Chondrocyte (in vitro differentiated cells): ENCODE results near the gene SIK2. TPM values are rescaled to one million over a fixed set of nuclear protein-coding genes. Genes with fewer than 3 reads are reported as not detected.
A peak's percentile ranks its signal among the peaks of the same experiment; 100 is the strongest.

ENCODE experiments used
- DNase-seq: peaks from one replicate; pipeline ENCODE4 v3.0.0; 2021; ENCODE audit warnings: mixed read lengths, low spot score
- H3K27ac Mint-ChIP-seq: one replicate; pipeline ENCODE4 v1.8.0; 2021; ENCODE audit warnings: mild to moderate bottlenecking, moderate library complexity, mixed read lengths; ENCODE audit not compliant: unreplicated experiment
- H3K27me3 Mint-ChIP-seq: 2 replicates; pipeline ENCODE4 v1.8.0; 2021; ENCODE audit warnings: low read depth, mixed read lengths
- H3K36me3 Mint-ChIP-seq: 2 replicates; pipeline ENCODE4 v1.8.0; 2021; ENCODE audit warnings: low read depth, mixed read lengths
- H3K4me1 Mint-ChIP-seq: 2 replicates; pipeline ENCODE4 v1.8.0; 2021; ENCODE audit warnings: low read depth, mild to moderate bottlenecking, mixed read lengths
- H3K4me3 Mint-ChIP-seq: one replicate; pipeline ENCODE4 v1.8.0; 2021; ENCODE audit warnings: mild to moderate bottlenecking, moderate library complexity, mixed read lengths; ENCODE audit not compliant: unreplicated experiment
- H3K9me3 Mint-ChIP-seq: 2 replicates; pipeline ENCODE4 v1.8.0; 2021; ENCODE audit warnings: low read depth, mixed read lengths
- CTCF ChIP-seq: fragments of 200-600 bp; sonication (generic); IDR thresholded peaks from 2 replicates; pipeline ENCODE4 v1.5.0; 2021; ENCODE audit warnings: antibody characterized with exemption, mild to moderate bottlenecking, moderate library complexity
- total RNA-seq: library from RNA; stranded (reverse); gene quantifications from 3 replicates; pipeline ENCODE4 v1.2.1, GENCODE V29; 2021

The SIK2 gene
- total RNA-seq, 1 donor from 2014 or later, result 16.2 TPM

GRCh38 chr11:111777094-111778046 lies 175.1 kb downstream of the SIK2 start:
- Mint-ChIP-seq H3K4me3 (no peak overlapping the region), H3K4me1 (peaks cover 28% of the 10 kb centered on the region), H3K27me3 (no peaks in the 10 kb centered on the region), H3K9me3 (no peaks in the 10 kb centered on the region), H3K36me3 (no peaks in the 10 kb centered on the region), H3K27ac (peak overlapping the region; percentile 81)
- TF ChIP-seq CTCF, result peak; percentile 96
- no peak for DNase-seq

GRCh38 chr11:111778047-111778558 lies 175.9 kb downstream of the SIK2 start:
- DNase-seq, result no peak
- Mint-ChIP-seq H3K27ac (peak overlapping the region; percentile 65), H3K4me1 (peaks cover 28% of the 10 kb centered on the region), H3K36me3 (no peaks in the 10 kb centered on the region), H3K9me3 (no peaks in the 10 kb centered on the region), H3K27me3 (no peaks in the 10 kb centered on the region), H3K4me3 (no peak overlapping the region)
- no peak for TF ChIP-seq CTCF

GRCh38 chr11:111779118-111779517 lies 176.9 kb downstream of the SIK2 start:
- Mint-ChIP-seq H3K4me3 (no peak overlapping the region), H3K9me3 (no peaks in the 10 kb centered on the region), H3K27ac (no peak overlapping the region), H3K36me3 (no peaks in the 10 kb centered on the region), H3K4me1 (peaks cover 28% of the 10 kb centered on the region), H3K27me3 (no peaks in the 10 kb centered on the region)
- no peak for DNase-seq
- TF ChIP-seq CTCF, result no peak

Other genes with a start within 250 kb of the SIK2 start
- not detected in 3 replicates for gene POU2AF1, start 223.2 kb upstream of the SIK2 start, total RNA-seq
- not detected in 3 replicates for gene BTG4, start 90.1 kb upstream of the SIK2 start, total RNA-seq
- not detected in 3 replicates for gene HOATZ, start 87.7 kb upstream of the SIK2 start, total RNA-seq
- gene LAYN, start 61.7 kb upstream of the SIK2 start, total RNA-seq, result 10.6 to 12.9 TPM (median 11.5 TPM) in 3 replicates
- gene PPP2R1B, start 163.9 kb downstream of the SIK2 start, total RNA-seq, result 17.2 to 27.3 TPM (median 18.5 TPM) in 3 replicates